NT2/D1 (cell line): ENCODE results near the gene DHPS.

Experiments
- DNase-seq: peaks from one replicate; pipeline ENCODE4 v3.0.0-alpha.2; 2011; ENCODE audit warnings: low read depth, low spot score
- H3K27me3 ChIP-seq: 2 replicates; pipeline ENCODE4 v1.6.0; 2011; ENCODE audit warnings: mild to moderate bottlenecking; ENCODE audit not compliant: insufficient read length, insufficient read depth
- H3K36me3 ChIP-seq: 2 replicates; pipeline ENCODE4 v1.6.1; 2011; ENCODE audit warnings: mild to moderate bottlenecking, low read length, mixed read lengths; ENCODE audit not compliant: insufficient read depth, insufficient read length
- H3K4me1 ChIP-seq: 2 replicates; pipeline ENCODE4 v1.5.1; 2011; ENCODE audit not compliant: insufficient read depth, insufficient read length
- H3K4me3 ChIP-seq: 2 replicates; pipeline ENCODE4 v1.5.1; 2011; ENCODE audit warnings: low read depth; ENCODE audit not compliant: insufficient read length
- H3K9ac ChIP-seq: 2 replicates; pipeline ENCODE4 v1.6.0; 2011; ENCODE audit warnings: low read depth; ENCODE audit not compliant: insufficient read length
- H3K9me3 ChIP-seq: 2 replicates; pipeline ENCODE4 v1.5.1; 2011; ENCODE audit warnings: mild to moderate bottlenecking, low read length; ENCODE audit not compliant: insufficient read depth
- SUZ12 ChIP-seq: IDR thresholded peaks from 2 replicates; pipeline ENCODE4 v1.6.1; 2011; ENCODE audit not compliant: insufficient read length, insufficient read depth; ENCODE audit errors: extremely low read depth
- YY1 ChIP-seq: IDR thresholded peaks from 2 replicates; pipeline ENCODE4 v1.6.1; 2011; ENCODE audit not compliant: insufficient read length, insufficient read depth
- ZNF274 ChIP-seq: IDR thresholded peaks from 2 replicates; pipeline ENCODE4 v1.6.1; 2011; ENCODE audit warnings: mild to moderate bottlenecking, low read depth, low read length

Gene DHPS

GRCh38 chr19:12660980-12661379, 20.7 kb downstream of the DHPS start:
- H3K27me3 ChIP-seq, result no peaks in the 10 kb centered on the region
- no peak overlapping the region for H3K4me3 ChIP-seq
- no peak overlapping the region for H3K9ac ChIP-seq
- no peak for DNase-seq
- peaks cover 79% of the 10 kb centered on the region for H3K36me3 ChIP-seq
- H3K9me3 ChIP-seq, result no peaks in the 10 kb centered on the region
- TF ChIP-seq ZNF274 (no peak), SUZ12 (no peak), YY1 (no peak)
- H3K4me1 ChIP-seq, result peaks cover 14% of the 10 kb centered on the region

- peaks cover 69% of the 10 kb centered on the region for H3K36me3 ChIP-seq
Measured at GRCh38 chr19:12657966-12658365, 23.7 kb downstream of the DHPS start.

GRCh38 chr19:12656899-12657571, 24.6 kb downstream of the DHPS start:
- Histone ChIP-seq H3K9me3 (no peaks in the 10 kb centered on the region), H3K27me3 (no peaks in the 10 kb centered on the region), H3K4me1 (peaks cover 2% of the 10 kb centered on the region), H3K9ac (no peak overlapping the region), H3K4me3 (no peak overlapping the region), H3K36me3 (peaks cover 66% of the 10 kb centered on the region)
- no peak for DNase-seq
- TF ChIP-seq YY1 (no peak), ZNF274 (no peak), SUZ12 (no peak)

More at GRCh38 chr19:12657966-12658365, 23.7 kb downstream of the DHPS start:
- Histone ChIP-seq H3K4me1 (peaks cover 2% of the 10 kb centered on the region), H3K4me3 (no peak overlapping the region), H3K9ac (no peak overlapping the region), H3K9me3 (no peaks in the 10 kb centered on the region), H3K27me3 (no peaks in the 10 kb centered on the region)
- TF ChIP-seq YY1 (no peak), ZNF274 (no peak)
- DNase-seq, result no peak

- DNase-seq, result no peak
- no peaks in the 10 kb centered on the region for H3K27me3 ChIP-seq
- peaks cover 2% of the 10 kb centered on the region for H3K4me1 ChIP-seq
- peaks cover 59% of the 10 kb centered on the region for H3K36me3 ChIP-seq
- TF ChIP-seq ZNF274 (no peak), SUZ12 (no peak), YY1 (no peak)
- no peak overlapping the region for H3K9ac ChIP-seq
- H3K9me3 ChIP-seq, result no peaks in the 10 kb centered on the region
- no peak overlapping the region for H3K4me3 ChIP-seq
Measured at GRCh38 chr19:12655546-12655945, 26.1 kb downstream of the DHPS start.

GRCh38 chr19:12652219-12652618, 29.5 kb downstream of the DHPS start:
- TF ChIP-seq YY1 (no peak), SUZ12 (no peak), ZNF274 (no peak)
- peaks cover 44% of the 10 kb centered on the region for H3K36me3 ChIP-seq
- no peak overlapping the region for H3K9ac ChIP-seq
- no peak overlapping the region for H3K4me3 ChIP-seq
- no peaks in the 10 kb centered on the region for H3K27me3 ChIP-seq
- H3K4me1 ChIP-seq, result no peaks in the 10 kb centered on the region
- no peaks in the 10 kb centered on the region; the same call in 1 of the 2 replicates for H3K9me3 ChIP-seq
- DNase-seq, result no peak

- no peak for DNase-seq
- Histone ChIP-seq H3K4me1 (no peaks in the 10 kb centered on the region), H3K36me3 (peaks cover 35% of the 10 kb centered on the region), H3K9ac (no peak overlapping the region), H3K27me3 (no peaks in the 10 kb centered on the region), H3K4me3 (no peak overlapping the region), H3K9me3 (no peaks in the 10 kb centered on the region; the same call in 1 of the 2 replicates)
- TF ChIP-seq SUZ12 (no peak), YY1 (no peak), ZNF274 (no peak)
Measured at GRCh38 chr19:12649941-12650340, 31.7 kb downstream of the DHPS start.

- Histone ChIP-seq H3K4me3 (no peak overlapping the region), H3K27me3 (no peaks in the 10 kb centered on the region), H3K9me3 (no peaks in the 10 kb centered on the region; the same call in 1 of the 2 replicates), H3K36me3 (peaks cover 33% of the 10 kb centered on the region), H3K4me1 (no peaks in the 10 kb centered on the region), H3K9ac (no peak overlapping the region)
- TF ChIP-seq ZNF274, result no peak
- DNase-seq, result no peak
Measured at GRCh38 chr19:12648088-12648487, 33.6 kb downstream of the DHPS start.
